ENCODE measurements around the gene LRRC4C. TPM values are rescaled to one million over a fixed set of nuclear protein-coding genes. Genes with fewer than 3 reads are reported as not detected.

Gene LRRC4C
- total RNA-seq, 1 donor from 2014 or later: 16.9 TPM

- no peaks in the 10 kb centered on the region for H3K4me1 Mint-ChIP-seq
- no peaks in the 10 kb centered on the region for H3K9me3 Mint-ChIP-seq
- no peak for TF ChIP-seq CTCF (IDR thresholded peaks at IDR 0.05; ENCODE audit: unreplicated experiment)
- H3K4me3 Mint-ChIP-seq: no peak overlapping the region
- DNase-seq (ENCODE audit: low spot score in 2 of 2, unreplicated experiment in 2 of 2): no peak
- no peak overlapping the region for H3K27ac Mint-ChIP-seq
- peaks cover 1% of the 10 kb centered on the region for H3K27me3 Mint-ChIP-seq (ENCODE audit: low read depth)
- H3K36me3 Mint-ChIP-seq: no peaks in the 10 kb centered on the region
Measured at GRCh38 chr11:40689823-40690222, 769.6 kb downstream of the LRRC4C start.

- no peaks in the 10 kb centered on the region for H3K27me3 Mint-ChIP-seq (ENCODE audit: low read depth)
- no peaks in the 10 kb centered on the region for H3K36me3 Mint-ChIP-seq
Measured at GRCh38 chr11:40688369-40688768, 771.1 kb downstream of the LRRC4C start.

GRCh38 chr11:40686765-40687164, 772.7 kb downstream of the LRRC4C start:
- TF ChIP-seq CTCF (IDR thresholded peaks at IDR 0.05; ENCODE audit: unreplicated experiment): no peak
- no peak overlapping the region for H3K27ac Mint-ChIP-seq
- no peak overlapping the region for H3K4me3 Mint-ChIP-seq
- H3K9me3 Mint-ChIP-seq: peaks cover 14% of the 10 kb centered on the region
- H3K27me3 Mint-ChIP-seq (ENCODE audit: low read depth): no peaks in the 10 kb centered on the region
- DNase-seq (ENCODE audit: low spot score in 2 of 2, unreplicated experiment in 2 of 2): no peak
- H3K4me1 Mint-ChIP-seq: no peaks in the 10 kb centered on the region
- no peaks in the 10 kb centered on the region for H3K36me3 Mint-ChIP-seq

More at GRCh38 chr11:40688369-40688768, 771.1 kb downstream of the LRRC4C start:
- no peak for TF ChIP-seq CTCF (IDR thresholded peaks at IDR 0.05; ENCODE audit: unreplicated experiment)
- Mint-ChIP-seq H3K4me3 (no peak overlapping the region), H3K9me3 (peaks cover 9% of the 10 kb centered on the region), H3K4me1 (no peaks in the 10 kb centered on the region), H3K27ac (no peak overlapping the region)
- DNase-seq (ENCODE audit: low spot score in 2 of 2, unreplicated experiment in 2 of 2): no peak

GRCh38 chr11:40683010-40683409, 776.4 kb downstream of the LRRC4C start:
- H3K27me3 Mint-ChIP-seq (ENCODE audit: low read depth): no peaks in the 10 kb centered on the region
- H3K4me3 Mint-ChIP-seq: no peak overlapping the region
- no peak for TF ChIP-seq CTCF (IDR thresholded peaks at IDR 0.05; ENCODE audit: unreplicated experiment)
- DNase-seq (ENCODE audit: low spot score in 2 of 2, unreplicated experiment in 2 of 2): no peak
- H3K36me3 Mint-ChIP-seq: no peaks in the 10 kb centered on the region
- H3K9me3 Mint-ChIP-seq: peaks cover 18% of the 10 kb centered on the region
- H3K27ac Mint-ChIP-seq: no peak overlapping the region
- H3K4me1 Mint-ChIP-seq: no peaks in the 10 kb centered on the region

- Mint-ChIP-seq H3K27me3 (ENCODE audit: low read depth) (no peaks in the 10 kb centered on the region), H3K27ac (no peak overlapping the region), H3K36me3 (no peaks in the 10 kb centered on the region), H3K4me1 (no peaks in the 10 kb centered on the region), H3K4me3 (no peak overlapping the region), H3K9me3 (peaks cover 15% of the 10 kb centered on the region)
- no peak for DNase-seq (ENCODE audit: low spot score in 2 of 2, unreplicated experiment in 2 of 2)
- TF ChIP-seq CTCF (IDR thresholded peaks at IDR 0.05; ENCODE audit: unreplicated experiment): no peak
Measured at GRCh38 chr11:40679276-40679675, 780.2 kb downstream of the LRRC4C start.

GRCh38 chr11:40647295-40647694, 812.2 kb downstream of the LRRC4C start:
- H3K4me1 Mint-ChIP-seq: peaks cover 2% of the 10 kb centered on the region
- H3K36me3 Mint-ChIP-seq: no peaks in the 10 kb centered on the region
- H3K4me3 Mint-ChIP-seq: no peak overlapping the region
- TF ChIP-seq CTCF (IDR thresholded peaks at IDR 0.05; ENCODE audit: unreplicated experiment): no peak
- peaks cover 40% of the 10 kb centered on the region for H3K9me3 Mint-ChIP-seq
- no peak overlapping the region for H3K27ac Mint-ChIP-seq
- DNase-seq (ENCODE audit: low spot score in 2 of 2, unreplicated experiment in 2 of 2): no peak
- H3K27me3 Mint-ChIP-seq (ENCODE audit: low read depth): no peaks in the 10 kb centered on the region

Data from mesothelial cell of epicardium (in vitro differentiated cells).